D341Med (cell line): ENCODE measurements around the gene SDHAF3.
"Not testable (repeated sequence)": the region's sequence is repeated elsewhere in the genome, so short reads cannot be mapped to it uniquely, and the experiment has no call there.

Experiments used
- DNase-seq: peaks from one replicate; pipeline ENCODE4 v3.0.0; 2012; ENCODE audit warnings: low spot score

Gene SDHAF3

GRCh38 chr7:97126483-97127171 is 9.1 kb downstream of the SDHAF3 start:
- no peak for DNase-seq

- DNase-seq: no peak
Observed at GRCh38 chr7:97128736-97129135, 11.2 kb downstream of the SDHAF3 start.

- no peak for DNase-seq
Observed at GRCh38 chr7:97130417-97131139, 13.1 kb downstream of the SDHAF3 start.

- no peak for DNase-seq
Observed at GRCh38 chr7:97133159-97133558, 15.7 kb downstream of the SDHAF3 start.

GRCh38 chr7:97138830-97139229 is 21.3 kb downstream of the SDHAF3 start:
- DNase-seq: no peak

GRCh38 chr7:97145068-97145467 is 27.6 kb downstream of the SDHAF3 start:
- no peak for DNase-seq

- DNase-seq: no peak
Observed at GRCh38 chr7:97149843-97150242, 32.3 kb downstream of the SDHAF3 start.

GRCh38 chr7:97155897-97156418 is 38.5 kb downstream of the SDHAF3 start:
- no peak for DNase-seq

GRCh38 chr7:97159984-97160383 is 42.5 kb downstream of the SDHAF3 start:
- DNase-seq: not testable (repeated sequence)

GRCh38 chr7:97161609-97162008 is 44.1 kb downstream of the SDHAF3 start:
- DNase-seq: not testable (repeated sequence)

- no peak for DNase-seq
Observed at GRCh38 chr7:97166308-97166707, 48.8 kb downstream of the SDHAF3 start.

- no peak for DNase-seq
Observed at GRCh38 chr7:97167176-97167575, 49.7 kb downstream of the SDHAF3 start.

GRCh38 chr7:97167749-97168148 is 50.3 kb downstream of the SDHAF3 start:
- DNase-seq: no peak

- no peak for DNase-seq
Observed at GRCh38 chr7:97174303-97174702, 56.8 kb downstream of the SDHAF3 start.

- DNase-seq: peak; percentile 72
Observed at GRCh38 chr7:97179454-97180104, 62.1 kb downstream of the SDHAF3 start.

GRCh38 chr7:97187067-97187466 is 69.6 kb downstream of the SDHAF3 start:
- no peak for DNase-seq

- not testable (repeated sequence) for DNase-seq
Observed at GRCh38 chr7:97196174-97196573, 78.7 kb downstream of the SDHAF3 start.

- DNase-seq: no peak
Observed at GRCh38 chr7:97198596-97198995, 81.1 kb downstream of the SDHAF3 start.

- no peak for DNase-seq
Observed at GRCh38 chr7:97200018-97200417, 82.5 kb downstream of the SDHAF3 start.

- DNase-seq: no peak
Observed at GRCh38 chr7:97203957-97204356, 86.5 kb downstream of the SDHAF3 start.

GRCh38 chr7:97204821-97205220 is 87.3 kb downstream of the SDHAF3 start:
- DNase-seq: no peak

GRCh38 chr7:97215556-97215955 is 98.1 kb downstream of the SDHAF3 start:
- no peak for DNase-seq

GRCh38 chr7:97218767-97219166 is 101.3 kb downstream of the SDHAF3 start:
- DNase-seq: no peak
